Stimulated activated CD4-positive, alpha-beta T cell treated with anti-CD3 and anti-CD28 coated beads, TNF-alpha, amount 100 ng/mL, for 1 hour (primary cell): ENCODE results near the gene CTIF.

ENCODE experiments used
- DNase-seq, 3 donors: peaks; one replicate each; pipeline ENCODE4 v3.0.0-alpha.2; 2020; ENCODE audit warnings: low read depth in 3 of 3, low spot score in 1 of 3

CTIF gene

GRCh38 chr18:48828691-48829442, 290.0 kb downstream of the CTIF start:
- no peak for DNase-seq

GRCh38 chr18:48829443-48830149, 290.8 kb downstream of the CTIF start:
- no peak for DNase-seq

DNA sequence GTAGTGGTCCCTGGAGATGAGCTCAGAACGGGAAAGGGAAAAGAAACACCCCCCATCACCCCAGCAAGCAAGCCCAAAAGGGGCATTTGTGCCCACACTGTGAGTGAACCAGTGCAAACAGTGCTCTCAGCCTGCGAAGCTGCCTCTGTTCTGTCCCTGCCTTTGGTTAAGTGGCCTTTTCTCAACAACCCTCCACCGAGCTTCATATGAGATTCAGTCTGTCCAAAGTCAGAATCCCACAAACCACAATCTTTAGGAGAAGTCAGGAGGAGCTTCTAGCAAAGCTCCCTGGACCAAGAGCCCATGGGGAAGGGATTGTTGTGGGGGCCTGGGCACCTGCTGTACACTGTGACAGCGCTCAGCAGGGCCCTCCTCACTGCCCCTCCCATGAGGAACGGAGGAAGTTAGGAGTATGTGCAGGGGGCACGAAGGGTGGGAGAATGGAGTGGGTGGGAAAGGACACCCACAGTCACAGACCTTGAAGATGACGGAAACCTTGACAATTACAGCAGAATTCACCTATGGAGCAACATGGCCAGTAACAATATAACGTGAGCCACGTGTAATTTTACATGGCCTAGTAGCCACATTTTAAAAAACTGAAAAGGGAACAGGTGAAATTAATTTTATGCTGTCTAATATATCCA, 292.4 kb downstream of the CTIF start:
- no peak for DNase-seq

DNA sequence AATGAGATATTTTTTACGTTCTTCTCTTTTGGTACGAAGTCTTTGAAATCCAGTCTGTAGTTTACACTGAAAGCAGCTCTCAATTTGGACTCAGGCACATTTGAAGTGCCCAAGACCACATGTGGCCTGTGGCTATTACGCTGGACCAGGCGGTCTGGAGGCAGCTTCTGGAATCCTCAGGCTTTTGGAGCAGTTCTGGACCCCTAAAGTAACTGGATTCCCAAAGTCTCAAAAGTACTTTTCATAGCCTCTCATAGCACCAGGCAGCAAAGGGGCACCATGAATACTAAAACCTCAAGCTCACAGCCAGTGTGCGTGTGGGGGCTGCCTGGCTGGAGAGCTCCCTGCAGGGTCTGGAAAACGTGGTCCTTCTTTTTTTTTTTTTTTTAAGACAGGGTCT, 293.0 kb downstream of the CTIF start:
- DNase-seq: no peak

DNA sequence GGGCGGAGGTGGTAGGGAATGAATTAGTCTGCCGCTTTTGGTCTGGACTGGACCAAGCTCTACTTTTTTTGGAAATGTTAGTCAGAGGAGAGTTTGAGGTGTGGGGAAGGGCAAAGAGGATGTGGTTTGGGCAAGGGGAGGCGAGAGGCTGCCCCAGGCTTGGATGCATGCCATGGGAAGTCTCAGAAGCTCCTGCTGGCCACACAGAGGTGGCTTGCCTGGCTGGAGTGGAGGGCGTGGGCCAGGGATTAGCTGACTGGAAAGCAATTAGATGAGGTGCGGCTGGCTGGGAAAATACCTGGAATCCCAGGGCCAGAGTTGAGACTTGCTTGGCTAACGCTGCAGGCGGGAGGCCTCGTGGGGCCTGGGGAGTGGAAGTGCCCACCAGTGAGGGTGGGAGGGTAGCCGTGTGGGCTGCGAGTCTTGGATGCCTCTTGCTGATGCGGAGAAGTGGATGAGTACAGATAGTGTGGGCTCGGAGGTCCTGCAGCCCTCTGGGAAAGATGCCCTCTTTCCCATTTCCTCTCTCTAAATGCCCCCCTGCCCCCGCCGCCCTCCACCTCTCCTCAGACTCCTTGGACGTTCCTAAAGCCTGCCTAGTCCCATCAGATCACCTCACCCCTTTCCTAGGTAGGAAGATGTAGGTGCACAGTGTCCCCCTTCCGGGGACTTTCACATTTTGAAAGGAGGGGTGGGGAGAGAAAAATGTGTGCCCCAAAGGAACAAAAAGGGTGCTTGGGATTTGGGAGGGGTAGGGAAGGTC, 294.3 kb downstream of the CTIF start:
- DNase-seq: no peak

GRCh38 chr18:48833701-48834412, 295.0 kb downstream of the CTIF start:
- peak in 1 of 3 donors; percentile 18 for DNase-seq

DNA sequence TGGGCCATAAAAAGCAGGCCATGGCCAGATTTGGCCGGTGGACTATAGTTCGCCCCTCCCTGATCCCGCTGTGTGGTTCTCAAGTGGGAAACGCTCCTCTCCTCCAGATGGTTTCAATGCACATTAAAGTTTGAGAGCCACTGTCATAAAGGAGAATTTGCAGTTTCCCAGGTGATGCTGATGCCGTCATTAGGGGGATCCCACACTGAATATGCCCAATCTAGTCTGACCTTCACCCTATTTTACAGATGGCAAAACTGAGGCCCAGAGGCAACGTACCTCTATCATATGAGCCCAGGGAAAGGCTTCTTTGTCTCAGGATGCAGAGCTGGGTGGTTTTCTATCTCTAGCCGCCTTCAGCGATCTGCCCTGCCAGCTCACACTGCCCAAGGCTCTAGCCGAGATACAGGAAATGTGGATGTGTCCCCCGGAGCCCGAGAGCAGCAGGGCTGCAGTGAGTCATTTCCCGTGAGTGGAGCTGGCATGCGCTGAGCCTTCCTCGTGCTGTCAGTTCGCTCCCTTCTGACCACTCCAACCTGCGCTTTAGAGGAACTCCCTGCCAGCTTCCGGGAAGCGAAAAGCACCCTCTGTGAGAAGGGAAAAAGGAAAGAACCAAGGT, 295.7 kb downstream of the CTIF start:
- peak; percentile 34 to 54 (median 50) for DNase-seq

GRCh38 chr18:48835119-48835518, 296.3 kb downstream of the CTIF start:
- no peak for DNase-seq

DNA sequence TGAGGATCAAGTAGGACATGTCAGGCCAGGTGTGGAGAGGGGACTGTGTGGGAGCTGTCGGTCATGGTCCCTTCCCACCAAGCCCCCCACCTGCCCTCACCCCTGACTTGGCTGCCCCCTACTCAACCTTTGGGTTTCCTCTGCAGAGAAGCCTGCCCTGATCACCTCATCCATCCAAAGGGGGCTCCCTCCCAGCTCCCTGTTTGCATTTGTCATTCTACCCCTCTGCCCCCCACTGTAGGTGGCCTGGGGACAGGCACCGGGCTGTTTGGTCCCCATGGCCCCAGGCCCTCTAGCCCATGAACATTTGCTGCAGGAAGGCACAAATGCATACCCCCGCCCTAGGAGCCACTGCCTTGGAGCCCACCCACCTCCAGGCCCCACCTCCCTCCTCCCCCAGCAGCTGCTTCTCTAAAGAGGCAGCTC, 296.9 kb downstream of the CTIF start:
- DNase-seq: no peak

GRCh38 chr18:48836231-48836805, 297.5 kb downstream of the CTIF start:
- no peak for DNase-seq

DNA sequence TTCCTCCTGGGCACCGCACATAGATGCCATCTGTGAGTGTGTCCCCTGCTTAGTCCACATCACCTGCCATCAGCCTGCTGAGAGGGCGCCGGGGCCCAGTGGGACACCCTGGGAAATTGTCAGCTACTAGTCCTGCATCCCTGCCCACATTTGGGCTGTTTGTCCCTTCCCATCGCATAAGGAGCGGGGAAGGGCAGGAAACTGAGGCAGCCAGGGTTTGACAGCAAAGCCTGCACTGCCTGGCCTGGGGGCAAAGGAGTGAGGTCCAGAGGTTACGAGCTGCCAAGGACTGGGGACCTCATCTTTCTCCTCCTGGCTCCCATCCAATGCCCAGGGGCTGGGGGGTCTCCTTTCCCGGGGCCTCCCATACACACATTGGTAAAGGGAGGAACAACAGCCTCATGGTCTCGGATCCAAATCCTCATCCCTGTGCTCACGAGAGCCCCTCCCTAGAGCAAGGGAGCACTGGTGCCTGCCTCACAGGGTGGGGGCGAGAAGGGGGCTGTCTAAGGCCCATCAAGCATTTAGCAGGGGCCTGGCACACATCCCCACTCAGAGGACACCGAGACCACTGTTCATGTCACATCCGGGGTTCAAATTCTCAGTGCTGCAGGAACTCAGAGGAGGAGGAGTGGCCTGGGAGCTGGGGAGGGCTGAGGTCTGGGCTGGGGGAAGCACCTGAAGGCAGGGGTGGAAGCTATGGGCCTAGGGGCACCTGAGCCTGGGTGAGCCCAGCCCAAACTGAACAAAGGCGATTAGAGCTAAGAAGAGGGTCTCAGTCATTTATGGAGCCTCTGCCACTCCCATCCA, 298.2 kb downstream of the CTIF start:
- DNase-seq: no peak

DNA sequence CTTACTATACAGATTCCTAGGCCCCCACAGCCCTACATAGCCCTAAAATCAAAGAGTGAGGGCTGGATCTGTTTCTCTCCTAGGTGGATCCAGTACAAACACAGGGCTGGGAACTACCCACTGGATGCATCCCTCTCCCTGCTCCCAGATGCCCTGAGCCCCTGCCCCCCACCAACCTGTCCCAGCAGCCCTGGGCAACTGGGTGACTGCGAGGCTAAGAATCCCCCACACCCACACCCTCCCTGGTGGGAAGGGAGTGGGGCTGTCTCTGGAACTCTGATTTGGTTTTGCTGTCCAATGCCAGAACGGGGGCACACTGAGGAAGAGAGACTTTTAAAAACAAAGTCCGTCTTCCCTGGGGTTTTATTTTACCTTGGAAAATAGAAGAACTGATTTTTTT, 298.8 kb downstream of the CTIF start:
- no peak for DNase-seq

- no peak for DNase-seq
Observed at GRCh38 chr18:48838166-48838775, 299.4 kb downstream of the CTIF start.

GRCh38 chr18:48838921-48839818, 300.3 kb downstream of the CTIF start:
- no peak for DNase-seq

DNA sequence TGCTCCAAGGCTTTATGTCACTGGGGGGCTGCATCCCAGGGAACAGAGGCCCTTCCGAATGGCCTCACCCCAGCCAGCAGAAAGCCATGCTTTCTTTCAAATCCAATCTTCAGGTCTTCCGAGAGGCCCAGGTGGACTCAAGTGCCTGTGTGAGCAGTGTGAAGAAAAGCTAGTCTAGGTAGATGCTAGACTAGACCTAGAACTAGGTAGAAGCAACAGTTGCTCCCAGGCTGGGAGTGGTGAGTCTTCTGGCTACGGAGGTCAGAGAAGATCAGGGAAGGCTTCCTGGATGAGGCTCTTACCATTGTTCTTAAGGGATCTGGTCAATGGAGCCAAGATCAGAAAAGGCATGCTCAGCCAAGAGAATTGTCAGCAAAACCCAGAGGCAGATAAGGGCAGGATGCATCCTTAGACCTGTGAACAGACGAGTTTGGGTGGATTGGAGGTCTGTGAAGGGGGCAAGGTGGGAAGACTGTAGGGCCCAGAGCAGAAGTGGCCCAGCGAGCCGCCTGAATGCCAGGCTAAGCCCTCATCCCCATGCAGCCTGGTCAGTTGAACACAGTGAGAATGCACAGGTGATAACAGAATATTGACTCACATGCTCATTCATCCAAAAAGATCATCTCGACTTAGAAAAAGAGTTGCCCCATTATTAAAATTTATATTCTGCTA, 301.1 kb downstream of the CTIF start:
- no peak for DNase-seq

- no peak for DNase-seq
Observed at GRCh38 chr18:48840491-48840877, 301.7 kb downstream of the CTIF start.
